Esophagus (tissue), 2 donors: ENCODE data around the gene CCDC152. TPM values are rescaled to one million over a fixed set of nuclear protein-coding genes. Genes with fewer than 3 reads are reported as not detected.
"Not testable (repeated sequence)": the region's sequence is repeated elsewhere in the genome, so short reads cannot be mapped to it uniquely, and the experiment has no call there.

Source experiments
- H3K27ac ChIP-seq, 2 donors: one replicate each; pipeline ENCODE4 v1.5.1; 2013; ENCODE audit warnings: low read depth in 2 of 2, mild to moderate bottlenecking in 2 of 2, inconsistent platforms in 1 of 2, low read length in 1 of 2, moderate library complexity in 1 of 2
- H3K27me3 ChIP-seq, 2 donors: one replicate each; pipeline ENCODE4 v1.6.1; 2013; ENCODE audit warnings: low read length in 2 of 2, control low read depth in 1 of 2, mild to moderate bottlenecking in 1 of 2; ENCODE audit not compliant: insufficient read depth in 2 of 2, control insufficient read depth in 1 of 2
- H3K36me3 ChIP-seq, 2 donors: one replicate each; pipeline ENCODE4 v1.6.1; 2013; ENCODE audit warnings: low read length in 1 of 2; ENCODE audit not compliant: control insufficient read depth in 2 of 2, insufficient read depth in 2 of 2
- H3K4me1 ChIP-seq, 2 donors: one replicate each; pipeline ENCODE4 v1.6.1; 2013; ENCODE audit warnings: low read length in 1 of 2; ENCODE audit not compliant: control insufficient read depth in 2 of 2, insufficient read depth in 2 of 2
- H3K4me3 ChIP-seq, 2 donors: one replicate each; pipeline ENCODE4 v1.5.1; 2013; ENCODE audit warnings: low read length in 2 of 2, mild to moderate bottlenecking in 2 of 2, low read depth in 1 of 2, moderate library complexity in 1 of 2
- H3K9me3 ChIP-seq, 2 donors: one replicate each; pipeline ENCODE4 v1.6.1; 2013; ENCODE audit warnings: mild to moderate bottlenecking in 2 of 2, low read depth in 1 of 2, low read length in 1 of 2, moderate library complexity in 1 of 2; ENCODE audit not compliant: control insufficient read depth in 2 of 2, insufficient read depth in 1 of 2
- WGBS, 2 donors: extraction: QIAGEN DNeasy Blood & Tissue Kit; methylation state at CpG; one replicate each; pipeline ENCODE4 v1.1.7; 2013; 5-methylcytosine and 5-hydroxymethylcytosine counted together
- polyA plus RNA-seq, 2 donors: library from polyadenylated mRNA; stranded (reverse); fragments of 200-250 nt; gene quantifications; one replicate each; pipeline ENCODE4 v1.2.3, GENCODE V29; 2013
- donor health status: healthy with polysubstance abuse.
- donor health status: Bipolar disorder and iron deficiency.

The CCDC152 gene
- polyA plus RNA-seq = under 1 TPM; 0.16 to 0.49 TPM

GRCh38 chr5:42756606-42757601 is at the start of gene CCDC152:
Gene CCDC152 (plus strand): TSS chr5:42756818. CDS start chr5:42759122, 2,304 bp downstream.
- H3K4me3 ChIP-seq = peak within 1 kb of the TSS in 1 of 2 donors; percentile 10
- no peaks in the 10 kb centered on the region for H3K4me1 ChIP-seq
- no peak within 1 kb of the TSS for H3K27ac ChIP-seq
- H3K9me3 ChIP-seq = no peaks in the 10 kb centered on the region
- no peaks in the 10 kb centered on the region for H3K36me3 ChIP-seq
- H3K27me3 ChIP-seq = no peaks in the 10 kb centered on the region
- WGBS, 2 donors = 34 to 43% methylated on average over 35 of the region's 35 CpGs

GRCh38 chr5:42715785-42716184 is 40.8 kb upstream of the CCDC152 start:
- H3K9me3 ChIP-seq = no peaks in the 10 kb centered on the region
- 73 to 80% methylated on average over 3 of the region's 3 CpGs for WGBS, 2 donors
- H3K4me1 ChIP-seq = peaks cover 0 to 2% of the 10 kb centered on the region in 2 donors
- no peak overlapping the region for H3K27ac ChIP-seq
- no peaks in the 10 kb centered on the region for H3K27me3 ChIP-seq
- no peak overlapping the region for H3K4me3 ChIP-seq
- no peaks in the 10 kb centered on the region for H3K36me3 ChIP-seq

GRCh38 chr5:42718591-42718990 is 38.0 kb upstream of the CCDC152 start:
- Histone ChIP-seq H3K9me3 (no peaks in the 10 kb centered on the region), H3K36me3 (no peaks in the 10 kb centered on the region), H3K4me1 (peaks cover 0 to 2% of the 10 kb centered on the region in 2 donors), H3K4me3 (no peak overlapping the region), H3K27me3 (no peaks in the 10 kb centered on the region), H3K27ac (no peak overlapping the region)
- WGBS, 2 donors = 82% methylated on average over 4 of the region's 4 CpGs

GRCh38 chr5:42719034-42719433 is 37.6 kb upstream of the CCDC152 start:
- WGBS, 2 donors = 85 to 88% methylated on average over 2 of the region's 2 CpGs
- Histone ChIP-seq H3K27ac (no peak overlapping the region), H3K27me3 (no peaks in the 10 kb centered on the region), H3K9me3 (no peaks in the 10 kb centered on the region), H3K36me3 (no peaks in the 10 kb centered on the region), H3K4me3 (no peak overlapping the region), H3K4me1 (peaks cover 0 to 2% of the 10 kb centered on the region in 2 donors)

GRCh38 chr5:42720251-42720650 is 36.4 kb upstream of the CCDC152 start:
- 71 to 72% methylated on average over 6 of the region's 6 CpGs for WGBS, 2 donors
- Histone ChIP-seq H3K27me3 (no peaks in the 10 kb centered on the region), H3K27ac (no peak overlapping the region), H3K9me3 (no peaks in the 10 kb centered on the region), H3K4me1 (peaks cover 0 to 2% of the 10 kb centered on the region in 2 donors), H3K4me3 (no peak overlapping the region), H3K36me3 (no peaks in the 10 kb centered on the region)

GRCh38 chr5:42721484-42721883 is 35.1 kb upstream of the CCDC152 start:
- Histone ChIP-seq H3K27me3 (no peaks in the 10 kb centered on the region), H3K4me3 (no peak overlapping the region), H3K9me3 (no peaks in the 10 kb centered on the region), H3K4me1 (peaks cover 0 to 2% of the 10 kb centered on the region in 2 donors), H3K27ac (no peak overlapping the region), H3K36me3 (no peaks in the 10 kb centered on the region)

GRCh38 chr5:42734531-42735058 is 22.0 kb upstream of the CCDC152 start:
- H3K9me3 ChIP-seq, H3K27me3 ChIP-seq, H3K27ac ChIP-seq, H3K36me3 ChIP-seq, H3K4me3 ChIP-seq, H3K4me1 ChIP-seq: not testable (repeated sequence)
- WGBS, 2 donors = 97% methylated on average over 15 to 16 of the region's 24 CpGs

GRCh38 chr5:42740920-42741319 is 15.7 kb upstream of the CCDC152 start:
- no peaks in the 10 kb centered on the region for H3K4me1 ChIP-seq
- H3K36me3 ChIP-seq = no peaks in the 10 kb centered on the region
- 93 to 100% methylated on average over 1 of the region's 1 CpG for WGBS, 2 donors
- no peak overlapping the region for H3K27ac ChIP-seq
- no peak overlapping the region for H3K4me3 ChIP-seq
- no peaks in the 10 kb centered on the region for H3K9me3 ChIP-seq
- no peaks in the 10 kb centered on the region for H3K27me3 ChIP-seq

- H3K27me3 ChIP-seq = no peaks in the 10 kb centered on the region
- peaks cover 0 to 2% of the 10 kb centered on the region in 2 donors for H3K4me1 ChIP-seq
- H3K4me3 ChIP-seq = no peak overlapping the region
- no peaks in the 10 kb centered on the region for H3K9me3 ChIP-seq
- no peak overlapping the region for H3K27ac ChIP-seq
- no peaks in the 10 kb centered on the region for H3K36me3 ChIP-seq
- 26 to 29% methylated on average over 4 of the region's 4 CpGs for WGBS, 2 donors
Observed at GRCh38 chr5:42745426-42745825, 11.2 kb upstream of the CCDC152 start.
